Right lobe of liver (tissue), 4 donors: ENCODE data around the gene GOLPH3L.

ENCODE experiments used
- CTCF ChIP-seq, 4 donors: fragments of 200-600 bp in 3 of 4; fragments of 450-650 bp in 1 of 4; IDR thresholded peaks; one replicate each; pipeline versions ENCODE4 v1.5.1 to v1.8.0; 2016 to 2022; ENCODE audit warnings: antibody characterized with exemption in 4 of 4, mild to moderate bottlenecking in 2 of 4
- POLR2A ChIP-seq: fragments of 450-650 bp; IDR thresholded peaks from one replicate; pipeline ENCODE4 v1.6.1; 2017; ENCODE audit warnings: antibody characterized with exemption, mild to moderate bottlenecking
- donor health status: DM: no; HTN: no; CAD: no.
- donor health status: DM: no; HTN: no; CAD: no.
- donor health status: DM: no; HTN: yes; CAD: no.

GRCh38 chr1:150601540-150601939, 95.4 kb downstream of the GOLPH3L start:
- TF ChIP-seq CTCF (IDR thresholded peaks at IDR 0.05) (no peak), POLR2A (no peak)
